AG04449 (cell line): ENCODE results near the gene FHIT.

Experiments
- CTCF ChIA-PET: fragments of 350-600 bp; formaldehyde crosslinking; extraction: SDS; loops from one replicate; lab custom pipeline; 2021; ENCODE audit warnings: antibody characterized with exemption; lab: Yijun Ruan, JAX
- POLR2A ChIA-PET: fragments of 400-600, 350-600 bp; formaldehyde crosslinking; extraction: SDS; loops from one replicate; lab custom pipeline; 2020; ENCODE audit warnings: antibody characterized with exemption, inconsistent platforms; lab: Yijun Ruan, JAX
- DNase-seq: peaks from one replicate; pipeline ENCODE4 v3.0.0-alpha.2; 2010; ENCODE audit warnings: low read depth, low spot score
- H3K4me3 ChIP-seq: 2 replicates; pipeline ENCODE4 v1.5.1; 2011; ENCODE audit warnings: low read depth, mild to moderate bottlenecking, control low read depth, low read length
- TF ChIP-seq, protein P1 (sequence below): IDR thresholded peaks from one replicate; pipeline ENCODE4 v1.5.1; 2011; ENCODE audit warnings: mild to moderate bottlenecking, moderate library complexity, low read length, control low read depth, inconsistent platforms; ENCODE audit not compliant: insufficient read depth; ENCODE audit errors: missing control alignments

FHIT gene

DNA sequence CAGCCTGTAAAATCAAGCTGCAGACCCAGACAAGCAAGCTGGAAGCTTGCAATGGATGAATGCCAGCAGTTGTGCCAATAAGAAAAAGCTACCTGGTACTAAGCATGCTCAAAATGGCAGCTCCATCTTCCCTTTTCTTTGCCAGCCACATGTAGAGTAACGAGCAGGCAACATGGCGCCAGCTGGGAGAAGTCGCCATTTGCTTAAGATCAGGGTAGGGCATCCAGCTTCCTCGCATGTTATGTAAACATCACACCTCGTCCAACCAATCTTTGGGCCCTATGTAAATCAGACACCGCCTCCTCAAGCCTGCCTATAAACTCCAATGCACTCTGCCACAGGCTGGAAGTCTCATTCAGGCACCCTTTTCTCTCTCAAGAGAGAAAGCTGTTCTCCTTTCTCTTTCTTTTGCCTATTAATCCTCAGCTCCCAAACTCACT is 973.9 kb downstream of the FHIT start:
- ChIA-PET POLR2A (no interaction called here), CTCF (interaction anchor here (1.0 kb wide), 1 partner anchor 13 kb away, joined by 3 read pairs; no protein-coding TSS in a partner anchor)
- H3K4me3 ChIP-seq, result no peak overlapping the region
- TF ChIP-seq, protein P1, sequence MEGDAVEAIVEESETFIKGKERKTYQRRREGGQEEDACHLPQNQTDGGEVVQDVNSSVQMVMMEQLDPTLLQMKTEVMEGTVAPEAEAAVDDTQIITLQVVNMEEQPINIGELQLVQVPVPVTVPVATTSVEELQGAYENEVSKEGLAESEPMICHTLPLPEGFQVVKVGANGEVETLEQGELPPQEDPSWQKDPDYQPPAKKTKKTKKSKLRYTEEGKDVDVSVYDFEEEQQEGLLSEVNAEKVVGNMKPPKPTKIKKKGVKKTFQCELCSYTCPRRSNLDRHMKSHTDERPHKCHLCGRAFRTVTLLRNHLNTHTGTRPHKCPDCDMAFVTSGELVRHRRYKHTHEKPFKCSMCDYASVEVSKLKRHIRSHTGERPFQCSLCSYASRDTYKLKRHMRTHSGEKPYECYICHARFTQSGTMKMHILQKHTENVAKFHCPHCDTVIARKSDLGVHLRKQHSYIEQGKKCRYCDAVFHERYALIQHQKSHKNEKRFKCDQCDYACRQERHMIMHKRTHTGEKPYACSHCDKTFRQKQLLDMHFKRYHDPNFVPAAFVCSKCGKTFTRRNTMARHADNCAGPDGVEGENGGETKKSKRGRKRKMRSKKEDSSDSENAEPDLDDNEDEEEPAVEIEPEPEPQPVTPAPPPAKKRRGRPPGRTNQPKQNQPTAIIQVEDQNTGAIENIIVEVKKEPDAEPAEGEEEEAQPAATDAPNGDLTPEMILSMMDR, result no peak
- no peak for DNase-seq

DNA sequence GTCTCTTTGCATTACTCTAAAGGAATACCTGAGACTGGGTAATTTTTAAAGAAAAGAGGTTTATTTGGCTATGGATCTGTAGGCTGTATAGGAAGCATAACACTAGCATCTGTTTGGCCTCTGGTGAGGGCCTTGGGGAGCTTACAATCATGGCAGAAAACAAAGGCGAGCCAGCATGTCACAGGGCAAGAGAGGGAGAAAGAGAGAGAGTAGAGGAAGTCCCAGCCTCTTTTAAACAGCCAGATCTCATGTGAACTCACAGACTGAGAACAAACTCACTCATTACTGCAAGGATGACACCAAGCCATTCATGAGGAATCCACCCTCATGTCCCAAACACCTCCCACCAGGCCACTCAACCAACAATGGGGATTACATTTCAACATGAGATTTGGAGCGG is 974.6 kb downstream of the FHIT start:
- no peak overlapping the region for H3K4me3 ChIP-seq
- CTCF ChIA-PET, result interaction anchor here (1.0 kb wide), 1 partner anchor 13 kb away, joined by 3 read pairs; no protein-coding TSS in a partner anchor

DNA sequence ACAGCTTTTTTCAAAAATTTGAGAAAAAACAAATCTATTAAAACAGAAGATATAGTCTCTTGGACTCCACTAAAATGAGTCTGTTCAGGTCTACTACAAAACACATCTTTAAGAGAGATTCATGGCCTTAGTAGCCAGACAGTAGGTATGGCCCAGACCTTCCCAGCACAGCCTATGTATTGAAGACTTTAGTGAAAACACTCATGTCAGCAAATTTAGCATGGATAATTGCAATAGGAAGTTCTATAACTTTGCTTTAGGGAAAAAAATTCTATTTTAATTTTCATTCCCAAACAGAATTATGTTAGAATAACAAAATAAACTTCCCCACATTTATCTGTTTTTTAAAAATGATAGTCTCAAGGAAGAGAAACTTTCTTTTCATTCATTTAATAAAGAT is 976.6 kb downstream of the FHIT start:
- H3K4me3 ChIP-seq, result no peak overlapping the region
- DNase-seq, result no peak
- POLR2A ChIA-PET, result no interaction called here
- TF ChIP-seq, protein P1, result no peak
- CTCF ChIA-PET, result no interaction called here

More for the DNA sequence above, 974.6 kb downstream of the FHIT start:
- TF ChIP-seq, protein P1, result no peak
- DNase-seq, result no peak
- POLR2A ChIA-PET, result no interaction called here

DNA sequence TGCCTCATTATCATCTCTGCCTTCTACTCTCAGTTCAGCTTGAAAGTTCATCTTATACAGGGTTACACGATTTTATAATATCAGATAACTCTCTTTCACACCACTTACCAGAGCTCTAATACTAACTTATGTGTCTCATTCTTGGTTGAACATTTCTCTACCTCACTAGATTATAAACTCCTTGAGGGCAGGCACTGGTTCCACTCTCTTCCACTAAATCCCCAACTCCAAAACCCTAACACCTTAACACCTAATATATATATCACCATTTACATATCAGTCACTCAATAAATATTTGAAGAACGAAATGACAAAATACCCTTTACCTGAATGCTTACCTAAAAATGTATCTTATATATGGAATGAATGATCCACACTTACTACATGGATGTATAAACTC is 977.2 kb downstream of the FHIT start:
- CTCF ChIA-PET, result no interaction called here
- DNase-seq, result no peak
- no peak overlapping the region for H3K4me3 ChIP-seq
- TF ChIP-seq, protein P1, result no peak
- POLR2A ChIA-PET, result no interaction called here

- no peak overlapping the region for H3K4me3 ChIP-seq
- TF ChIP-seq, protein P1, result no peak
- CTCF ChIA-PET, result no interaction called here
- no peak for DNase-seq
- POLR2A ChIA-PET, result no interaction called here
Measured at GRCh38 chr3:60269829-60270266, 981.4 kb downstream of the FHIT start.

- POLR2A ChIA-PET, result no interaction called here
- H3K4me3 ChIP-seq, result no peak overlapping the region
- no peak for DNase-seq
- CTCF ChIA-PET, result no interaction called here
- TF ChIP-seq, protein P1, result no peak
Measured at GRCh38 chr3:60269377-60269776, 981.9 kb downstream of the FHIT start.
